BLaER1 (cell line): ENCODE measurements around the gene NPAT.

Source experiments
- H3K27ac ChIP-seq: shearing (Covaris generic); formaldehyde crosslinking; 2 replicates; pipeline ENCODE4 v1.8.1; 2022
- H3K27me3 ChIP-seq: shearing (Covaris generic); formaldehyde crosslinking; 2 replicates; pipeline ENCODE4 v1.8.1; 2022
- H3K36me3 ChIP-seq: shearing (Covaris generic); formaldehyde crosslinking; 2 replicates; pipeline ENCODE4 v1.8.1; 2022
- H3K4me1 ChIP-seq: shearing (Covaris generic); formaldehyde crosslinking; 2 replicates; pipeline ENCODE4 v1.8.1; 2022
- H3K4me2 ChIP-seq: shearing (Covaris generic); formaldehyde crosslinking; 2 replicates; pipeline ENCODE4 v1.8.1; 2022
- H3K4me3 ChIP-seq: shearing (Covaris generic); formaldehyde crosslinking; 2 replicates; pipeline ENCODE4 v1.8.1; 2022
- H3K9ac ChIP-seq: shearing (Covaris generic); formaldehyde crosslinking; 2 replicates; pipeline ENCODE4 v1.8.1; 2022
- H3K9me3 ChIP-seq: shearing (Covaris generic); formaldehyde crosslinking; 2 replicates; pipeline ENCODE4 v1.8.1; 2022
- H4K20me1 ChIP-seq: shearing (Covaris generic); formaldehyde crosslinking; 2 replicates; pipeline ENCODE4 v1.8.1; 2022
- Cebpa-rat ChIP-seq: shearing (Covaris generic); IDR thresholded peaks from 2 replicates; pipeline ENCODE4 v1.8.1; 2022

NPAT gene

GRCh38 chr11:108111126-108111525 lies 111.3 kb downstream of the NPAT start:
- Histone ChIP-seq H3K4me1 (peaks cover 15% of the 10 kb centered on the region), H3K36me3 (peaks cover 19% of the 10 kb centered on the region; the same call in 1 of the 2 replicates), H3K4me2 (no peak overlapping the region), H3K4me3 (no peak overlapping the region), H3K27me3 (no peaks in the 10 kb centered on the region), H3K27ac (no peak overlapping the region), H3K9ac (no peak overlapping the region), H4K20me1 (no peaks in the 10 kb centered on the region), H3K9me3 (no peaks in the 10 kb centered on the region)
- no peak for TF ChIP-seq Cebpa-rat
